Common myeloid progenitor, CD34-positive (primary cell): ENCODE measurements around the gene ST3GAL5.
A peak's percentile ranks its signal among the peaks of the same experiment; 100 is the strongest.

Experiments
- CTCF ChIA-PET: fragments of 350-600 bp; sonication (Branson Sonifier 250); formaldehyde crosslinking; loops from one replicate; lab custom pipeline; 2021; ENCODE audit warnings: antibody characterized with exemption; lab: Charles Lee
- POLR2A ChIA-PET: fragments of 350-600 bp; sonication (Branson Sonifier 250); formaldehyde crosslinking; loops from one replicate; lab custom pipeline; 2021; ENCODE audit warnings: antibody characterized with exemption; lab: Charles Lee
- DNase-seq, 3 donors: peaks; one replicate each; pipeline versions ENCODE4 v3.0.0 to v3.0.0-alpha.2; 2013
- H3K27ac ChIP-seq, 2 experiments: 1 replicate in 1 of 2; 2 replicates in 1 of 2; pipeline ENCODE4 v1.7.0; 2013; ENCODE audit warnings: inconsistent platforms in 2 of 2, low read length in 2 of 2, mild to moderate bottlenecking in 2 of 2, low read depth in 1 of 2, moderate library complexity in 1 of 2; ENCODE audit not compliant: severe bottlenecking in 2 of 2, insufficient read depth in 1 of 2, poor library complexity in 1 of 2
- H3K27me3 ChIP-seq, 5 experiments: replicated peaks in 2 of 5; 1 replicate in 3 of 5; 2 replicates in 2 of 5; pipeline versions ENCODE4 v1.6.1 to v1.7.0; 2013; ENCODE audit warnings: low read length in 4 of 5, mild to moderate bottlenecking in 2 of 5, moderate library complexity in 2 of 5, inconsistent platforms in 1 of 5; ENCODE audit not compliant: insufficient read depth in 5 of 5, control insufficient read depth in 4 of 5
- H3K36me3 ChIP-seq, 4 experiments: 1 replicate in 2 of 4; 2 replicates in 2 of 4; pipeline versions ENCODE4 v1.6.1 to v1.7.0; 2013; ENCODE audit warnings: low read length in 3 of 4, control low read depth in 1 of 4, mild to moderate bottlenecking in 1 of 4; ENCODE audit not compliant: control insufficient read depth in 4 of 4, insufficient read depth in 4 of 4
- H3K4me1 ChIP-seq, 4 experiments: 1 replicate in 3 of 4; 2 replicates in 1 of 4; pipeline versions ENCODE4 v1.6.1 to v1.7.1; 2013; ENCODE audit warnings: low read length in 3 of 4, mild to moderate bottlenecking in 3 of 4, control low read depth in 1 of 4, inconsistent platforms in 1 of 4, moderate library complexity in 1 of 4; ENCODE audit not compliant: control insufficient read depth in 4 of 4, insufficient read depth in 4 of 4; ENCODE audit errors: control extremely low read depth in 1 of 4
- H3K4me3 ChIP-seq, 7 experiments: 1 replicate in 4 of 7; 2 replicates in 3 of 7; pipeline versions ENCODE4 v1.5.1 to v1.7.0; 2013; ENCODE audit warnings: mild to moderate bottlenecking in 7 of 7, low read length in 6 of 7, moderate library complexity in 6 of 7, inconsistent platforms in 2 of 7, low read depth in 2 of 7, control low read depth in 1 of 7; ENCODE audit not compliant: insufficient read depth in 4 of 7, control insufficient read depth in 1 of 7; ENCODE audit errors: extremely low read depth in 1 of 7
- H3K9me3 ChIP-seq, 5 experiments: 1 replicate in 4 of 5; 2 replicates in 1 of 5; pipeline versions ENCODE4 v1.6.1 to v1.7.1; 2013; ENCODE audit warnings: low read length in 4 of 5, mild to moderate bottlenecking in 2 of 5, inconsistent platforms in 1 of 5, low read depth in 1 of 5, moderate library complexity in 1 of 5; ENCODE audit not compliant: control insufficient read depth in 4 of 5, insufficient read depth in 2 of 5; ENCODE audit errors: control extremely low read depth in 1 of 5
- WGBS: methylation state at CpG from one replicate; pipeline ENCODE4 v1.1.5; 2013; ENCODE audit not compliant: insufficient coverage; 5-methylcytosine and 5-hydroxymethylcytosine counted together

Gene ST3GAL5

DNA sequence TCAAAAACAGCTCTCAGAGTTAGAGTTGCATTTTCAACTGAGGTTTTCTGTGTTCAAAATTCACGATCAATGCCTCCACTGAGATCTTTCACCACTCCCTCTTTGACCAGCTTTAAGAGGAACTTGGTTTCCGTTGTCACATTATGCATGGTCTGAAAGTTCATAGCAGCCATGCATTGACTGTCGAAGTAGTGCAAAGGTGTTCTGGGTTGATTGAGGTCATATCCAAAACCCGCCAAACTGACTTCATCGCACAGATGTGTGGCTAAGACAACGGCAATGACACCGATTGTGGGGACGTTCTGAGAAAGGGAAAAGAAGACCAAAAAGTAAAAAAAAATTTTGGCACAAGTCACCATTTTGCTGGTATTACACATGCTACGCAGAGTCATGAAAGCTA lies 48.7 kb downstream of the ST3GAL5 start:
- no peaks in the 10 kb centered on the region for H3K4me1 ChIP-seq
- H3K4me3 ChIP-seq, result no peak overlapping the region
- 91% methylated on average over 8 of the region's 9 CpGs for WGBS
- peaks cover 0 to 21% (median 3%) of the 10 kb centered on the region in 4 experiments for H3K36me3 ChIP-seq
- H3K27me3 ChIP-seq, result no peaks in the 10 kb centered on the region
- CTCF ChIA-PET, result interaction anchor here (0.9 to 3.3 kb wide), 4 partner anchors 12 to 239 kb away, joined by 3 to 17 read pairs (median 4); no protein-coding TSS in a partner anchor
- POLR2A ChIA-PET, result no interaction called here
- no peaks in the 10 kb centered on the region for H3K9me3 ChIP-seq
- no peak overlapping the region for H3K27ac ChIP-seq
- peak in 2 of 3 donors; percentile 17 to 46 for DNase-seq

DNA sequence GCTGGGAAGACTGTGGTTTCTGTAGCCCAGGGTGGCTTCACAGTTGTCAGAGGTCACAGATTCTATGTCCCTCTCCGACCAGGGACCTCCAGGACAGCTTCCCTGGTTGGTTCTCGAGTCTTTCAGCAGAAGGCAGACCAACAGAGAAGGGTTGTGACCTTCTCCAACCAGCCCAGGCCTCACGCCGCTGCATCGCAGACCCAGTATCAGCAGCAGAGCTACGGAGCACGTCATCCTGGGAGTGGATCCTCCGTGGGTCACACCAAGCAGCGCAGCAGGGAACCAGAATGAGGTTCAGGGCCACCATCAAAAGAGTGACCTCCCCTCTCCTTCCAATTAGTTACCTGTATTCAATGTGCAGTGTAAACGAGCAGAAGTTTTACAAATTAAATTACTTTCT lies 49.3 kb downstream of the ST3GAL5 start:
- Histone ChIP-seq H3K4me1 (no peaks in the 10 kb centered on the region), H3K9me3 (no peaks in the 10 kb centered on the region), H3K36me3 (peaks cover 0 to 19% (median 1%) of the 10 kb centered on the region in 4 experiments), H3K4me3 (no peak overlapping the region), H3K27ac (no peak overlapping the region), H3K27me3 (no peaks in the 10 kb centered on the region)
- WGBS, result 90% methylated on average over 10 of the region's 10 CpGs
- POLR2A ChIA-PET, result no interaction called here
- DNase-seq, result no peak
- CTCF ChIA-PET, result interaction anchor here (0.9 to 3.3 kb wide), 4 partner anchors 12 to 240 kb away, joined by 3 to 17 read pairs (median 4); no protein-coding TSS in a partner anchor

DNA sequence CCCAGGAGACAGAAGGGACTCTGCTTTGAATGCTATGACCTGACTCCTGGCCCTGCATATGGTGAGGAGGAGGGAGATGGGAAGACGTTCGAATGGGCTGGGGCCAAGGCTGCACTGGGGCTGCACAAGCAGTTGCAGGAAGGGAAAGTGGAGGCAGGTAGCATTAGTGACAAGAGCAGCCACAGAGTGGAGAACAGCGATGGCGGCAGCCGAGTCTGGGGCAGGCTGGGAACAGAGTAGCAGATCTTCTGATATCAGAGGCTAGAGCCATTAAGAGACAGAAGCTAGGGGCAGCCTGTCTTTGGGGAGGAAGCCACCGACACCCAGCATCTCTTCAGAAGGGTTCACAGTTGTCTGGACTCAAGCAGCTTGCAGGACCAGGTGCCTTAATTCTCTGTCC lies 50.1 kb downstream of the ST3GAL5 start:
- POLR2A ChIA-PET, result no interaction called here
- CTCF ChIA-PET, result interaction anchor here (1.9 to 3.3 kb wide), 3 partner anchors 9 to 241 kb away, joined by 7 to 17 read pairs (median 8); no protein-coding TSS in a partner anchor
- H3K27ac ChIP-seq, result no peak overlapping the region
- no peak for DNase-seq
- H3K4me1 ChIP-seq, result no peaks in the 10 kb centered on the region
- peaks cover 0 to 13% (median 0%) of the 10 kb centered on the region in 4 experiments for H3K36me3 ChIP-seq
- over 99% methylated on average over 6 of the region's 6 CpGs for WGBS
- H3K27me3 ChIP-seq, result no peaks in the 10 kb centered on the region
- H3K4me3 ChIP-seq, result no peak overlapping the region
- no peaks in the 10 kb centered on the region for H3K9me3 ChIP-seq

DNA sequence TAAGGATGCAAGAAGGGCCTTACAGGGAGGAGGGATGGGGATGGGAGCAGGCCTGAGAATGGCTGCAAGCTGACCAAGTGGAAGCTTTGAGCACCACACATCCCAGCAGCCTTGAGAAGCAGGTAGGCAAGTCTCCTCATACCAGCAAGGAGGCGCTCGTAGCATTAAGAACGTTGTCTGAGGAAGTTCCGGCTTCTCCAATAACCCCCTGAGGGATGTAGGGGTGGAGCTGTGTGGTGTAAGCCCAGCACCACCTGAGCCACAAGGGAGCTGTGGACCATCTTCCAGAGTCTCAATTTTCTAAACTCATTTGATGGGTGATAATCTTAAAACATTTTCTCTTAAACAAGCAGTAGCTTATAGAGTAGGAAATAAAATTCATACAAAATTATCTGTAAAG lies 50.6 kb downstream of the ST3GAL5 start:
- H3K27ac ChIP-seq, result no peak overlapping the region
- H3K36me3 ChIP-seq, result peaks cover 0 to 13% (median 0%) of the 10 kb centered on the region in 4 experiments
- no peak for DNase-seq
- WGBS, result 100% methylated on average over 4 of the region's 4 CpGs
- H3K4me1 ChIP-seq, result no peaks in the 10 kb centered on the region
- H3K4me3 ChIP-seq, result no peak overlapping the region
- H3K9me3 ChIP-seq, result no peaks in the 10 kb centered on the region
- POLR2A ChIA-PET, result no interaction called here
- no peaks in the 10 kb centered on the region for H3K27me3 ChIP-seq
- CTCF ChIA-PET, result interaction anchor here (1.9 to 3.3 kb wide), 3 partner anchors 9 to 241 kb away, joined by 7 to 17 read pairs (median 8); no protein-coding TSS in a partner anchor

DNA sequence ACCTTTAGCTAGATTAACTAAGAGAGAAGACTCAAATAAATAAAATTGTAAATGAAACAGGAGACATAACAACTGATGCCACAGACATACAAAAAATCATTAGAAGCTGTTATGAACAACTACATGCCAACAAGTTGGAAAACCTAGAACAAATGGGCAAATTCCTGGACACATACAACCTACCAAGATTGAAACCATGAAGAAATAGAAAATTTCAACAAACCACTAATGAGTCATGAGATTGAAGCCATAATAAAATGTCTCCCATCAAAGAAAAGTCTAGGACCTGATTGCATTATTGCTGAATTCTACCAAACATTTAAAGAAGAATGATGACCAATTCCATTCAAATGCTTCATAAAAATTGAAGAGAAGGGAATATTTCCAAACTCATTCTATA lies 54.3 kb downstream of the ST3GAL5 start:
- Histone ChIP-seq H3K9me3 (no peaks in the 10 kb centered on the region), H3K27me3 (no peaks in the 10 kb centered on the region), H3K4me3 (no peak overlapping the region), H3K27ac (no peak overlapping the region), H3K36me3 (peaks cover 0 to 1% (median 0%) of the 10 kb centered on the region in 4 experiments), H3K4me1 (peaks cover 0 to 3% (median 0%) of the 10 kb centered on the region in 4 experiments)
- DNase-seq, result no peak
- ChIA-PET CTCF (interaction anchor here (1.1 kb wide), 1 partner anchor 125 kb away, joined by 3 read pairs; no protein-coding TSS in a partner anchor), POLR2A (no interaction called here)

DNA sequence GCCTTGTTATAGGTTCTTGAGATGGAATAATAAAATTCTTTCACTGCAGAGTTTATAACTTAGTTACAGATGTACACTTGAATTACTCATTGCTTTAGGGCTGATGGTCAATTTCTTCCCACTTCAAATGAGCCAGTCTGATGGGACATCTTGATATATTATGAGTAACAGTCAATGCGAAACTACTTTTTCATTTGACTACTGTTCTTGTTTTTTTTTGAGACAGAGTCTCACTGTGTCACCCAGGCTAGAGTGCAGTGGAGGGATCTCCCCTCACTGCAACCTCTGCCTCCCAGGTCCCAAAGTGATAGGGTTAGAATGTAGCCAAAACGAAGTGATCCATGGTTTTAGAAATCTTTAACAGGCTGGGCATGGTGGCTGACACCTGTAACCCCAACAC lies 57.1 kb downstream of the ST3GAL5 start:
- no CpG with 5 or more reads among the region's 2 CpGs for WGBS
- POLR2A ChIA-PET, result no interaction called here
- Histone ChIP-seq H3K4me1 (peaks cover 0 to 6% (median 5%) of the 10 kb centered on the region in 4 experiments), H3K27me3 (no peaks in the 10 kb centered on the region), H3K36me3 (no peaks in the 10 kb centered on the region), H3K27ac (no peak overlapping the region), H3K9me3 (no peaks in the 10 kb centered on the region), H3K4me3 (no peak overlapping the region)
- CTCF ChIA-PET, result interaction anchor here (1.1 to 13.6 kb wide), 7 partner anchors 8 to 287 kb away, joined by 3 to 265 read pairs (median 3); partner anchors contain the start of gene ST3GAL5
- DNase-seq, result no peak

DNA sequence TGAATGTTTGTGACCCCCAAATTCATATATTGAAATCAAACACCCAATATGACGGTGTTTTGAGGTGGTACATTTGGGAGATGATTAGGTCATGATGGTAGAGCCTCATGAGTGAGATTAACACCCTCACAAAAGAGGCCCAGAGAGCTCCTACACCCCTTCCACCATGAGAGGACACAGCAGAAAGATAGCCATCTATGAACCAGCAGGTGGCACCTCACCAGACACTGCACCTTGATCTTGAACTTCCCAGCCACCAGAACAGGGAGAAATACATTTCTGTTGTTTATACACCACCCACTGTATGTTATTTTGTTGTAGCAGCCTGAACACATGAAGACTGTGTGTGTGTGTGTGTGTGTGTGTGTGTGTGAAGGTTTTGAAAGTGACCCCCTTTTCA lies 58.1 kb downstream of the ST3GAL5 start:
- peaks cover 0 to 6% (median 5%) of the 10 kb centered on the region in 4 experiments for H3K4me1 ChIP-seq
- CTCF ChIA-PET, result interaction anchor here (0.6 to 13.6 kb wide), 8 partner anchors 19 to 288 kb away, joined by 3 to 265 read pairs (median 4); partner anchors contain the start of gene ST3GAL5
- H3K9me3 ChIP-seq, result no peaks in the 10 kb centered on the region
- H3K36me3 ChIP-seq, result no peaks in the 10 kb centered on the region
- H3K27me3 ChIP-seq, result no peaks in the 10 kb centered on the region
- WGBS, result no CpG with 5 or more reads among the region's 1 CpG
- no peak overlapping the region for H3K27ac ChIP-seq
- DNase-seq, result no peak
- H3K4me3 ChIP-seq, result no peak overlapping the region
- POLR2A ChIA-PET, result no interaction called here
